K562 (cell line): ENCODE data around the gene OR51B2. TPM values are rescaled to one million over a fixed set of nuclear protein-coding genes. Genes with fewer than 3 reads are reported as not detected.

Source experiments
- POLR2B ChIP-seq: fragments of 450-650 bp; IDR thresholded peaks from 2 replicates; pipeline ENCODE4 v1.6.1; 2018; ENCODE audit warnings: low read depth; ENCODE audit not compliant: partially characterized antibody
- SAP30 ChIP-seq: fragments of 200-600 bp; sonication (generic); IDR thresholded peaks from 2 replicates; pipeline ENCODE4 v1.6.1; 2012; ENCODE audit warnings: borderline replicate concordance, low read depth, mild to moderate bottlenecking, moderate library complexity, low read length, control low read depth, inconsistent platforms; ENCODE audit not compliant: insufficient read depth, poor library complexity, severe bottlenecking
- ZNF224 ChIP-seq: sonication (generic); formaldehyde crosslinking; IDR thresholded peaks from 2 replicates; pipeline ENCODE4 v1.8.0; 2022; ENCODE audit warnings: mild to moderate bottlenecking, missing genetic modification reagents
- polyA plus RNA-seq, 8 experiments: library from polyadenylated mRNA; depleted of rRNA in 4 of 8; stranded (reverse) in 5 of 8; unstranded in 3 of 8; fragments of >200 nt; fragmentation: Nextera tagmentation in 2 of 8; fragmentation: Illumina TruSeq in 1 of 8; extraction: Ambion mirVana in 2 of 8; extraction: Trizol in 1 of 8; gene quantifications; 2 replicates each; pipeline versions ENCODE4 v1.2.1 to v1.2.3, GENCODE V29; 2011 to 2014; ENCODE audit warnings: inconsistent platforms in 1 of 8, missing spikeins in 1 of 8
- total RNA-seq, 7 experiments: library from RNA; depleted of rRNA in 6 of 7; stranded (reverse); fragments of >200 nt in 6 of 7; fragmentation: Illumina TruSeq in 2 of 7; extraction: Trizol in 2 of 7; gene quantifications; 2 replicates each; pipeline versions ENCODE4 v1.2.1 to v1.2.3, GENCODE V29; 2011 to 2021; ENCODE audit warnings: low replicate concordance in 1 of 7
- TF ChIP-seq, protein P1 (sequence below), 2 experiments: fragments of 450-650 bp; IDR thresholded peaks; 2 replicates each; pipeline ENCODE4 v1.6.1; 2016; ENCODE audit warnings: mild to moderate bottlenecking in 2 of 2, borderline replicate concordance in 1 of 2, low read depth in 1 of 2, moderate library complexity in 1 of 2
- TF ChIP-seq, protein P2 (sequence below): sonication (generic); formaldehyde crosslinking; IDR thresholded peaks from 2 replicates; pipeline ENCODE4 v1.8.0; 2022; ENCODE audit warnings: missing genetic modification reagents, mild to moderate bottlenecking, moderate library complexity, borderline replicate concordance

OR51B2 gene
- total and polyA plus RNA-seq, 9 of the 15 experiments (the other 6 are each of a cell fraction or from before 2014, with no cell fraction given) = 0.38 to 6.6 (median 4.0) TPM

DNA sequence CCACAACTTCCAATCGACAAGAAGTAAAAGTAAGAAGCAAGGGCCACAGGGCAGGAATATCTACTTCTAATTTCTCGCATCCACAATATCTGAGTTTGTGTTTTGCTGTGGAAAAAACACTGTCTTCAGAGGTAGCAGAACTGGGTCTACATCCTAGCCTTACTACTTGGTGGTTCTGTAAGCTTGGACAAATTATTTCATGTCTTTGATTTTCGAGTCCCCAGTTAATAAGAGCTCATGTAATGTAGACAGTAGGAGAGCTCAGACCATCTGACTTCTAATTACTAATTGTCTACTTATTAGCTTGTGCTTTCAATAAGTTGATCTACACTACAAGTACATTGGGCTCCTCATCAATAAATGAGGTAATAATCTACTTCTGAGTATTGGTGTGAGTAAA is 41.0 kb downstream of the OR51B2 start (continued):
- TF ChIP-seq, protein P1, sequence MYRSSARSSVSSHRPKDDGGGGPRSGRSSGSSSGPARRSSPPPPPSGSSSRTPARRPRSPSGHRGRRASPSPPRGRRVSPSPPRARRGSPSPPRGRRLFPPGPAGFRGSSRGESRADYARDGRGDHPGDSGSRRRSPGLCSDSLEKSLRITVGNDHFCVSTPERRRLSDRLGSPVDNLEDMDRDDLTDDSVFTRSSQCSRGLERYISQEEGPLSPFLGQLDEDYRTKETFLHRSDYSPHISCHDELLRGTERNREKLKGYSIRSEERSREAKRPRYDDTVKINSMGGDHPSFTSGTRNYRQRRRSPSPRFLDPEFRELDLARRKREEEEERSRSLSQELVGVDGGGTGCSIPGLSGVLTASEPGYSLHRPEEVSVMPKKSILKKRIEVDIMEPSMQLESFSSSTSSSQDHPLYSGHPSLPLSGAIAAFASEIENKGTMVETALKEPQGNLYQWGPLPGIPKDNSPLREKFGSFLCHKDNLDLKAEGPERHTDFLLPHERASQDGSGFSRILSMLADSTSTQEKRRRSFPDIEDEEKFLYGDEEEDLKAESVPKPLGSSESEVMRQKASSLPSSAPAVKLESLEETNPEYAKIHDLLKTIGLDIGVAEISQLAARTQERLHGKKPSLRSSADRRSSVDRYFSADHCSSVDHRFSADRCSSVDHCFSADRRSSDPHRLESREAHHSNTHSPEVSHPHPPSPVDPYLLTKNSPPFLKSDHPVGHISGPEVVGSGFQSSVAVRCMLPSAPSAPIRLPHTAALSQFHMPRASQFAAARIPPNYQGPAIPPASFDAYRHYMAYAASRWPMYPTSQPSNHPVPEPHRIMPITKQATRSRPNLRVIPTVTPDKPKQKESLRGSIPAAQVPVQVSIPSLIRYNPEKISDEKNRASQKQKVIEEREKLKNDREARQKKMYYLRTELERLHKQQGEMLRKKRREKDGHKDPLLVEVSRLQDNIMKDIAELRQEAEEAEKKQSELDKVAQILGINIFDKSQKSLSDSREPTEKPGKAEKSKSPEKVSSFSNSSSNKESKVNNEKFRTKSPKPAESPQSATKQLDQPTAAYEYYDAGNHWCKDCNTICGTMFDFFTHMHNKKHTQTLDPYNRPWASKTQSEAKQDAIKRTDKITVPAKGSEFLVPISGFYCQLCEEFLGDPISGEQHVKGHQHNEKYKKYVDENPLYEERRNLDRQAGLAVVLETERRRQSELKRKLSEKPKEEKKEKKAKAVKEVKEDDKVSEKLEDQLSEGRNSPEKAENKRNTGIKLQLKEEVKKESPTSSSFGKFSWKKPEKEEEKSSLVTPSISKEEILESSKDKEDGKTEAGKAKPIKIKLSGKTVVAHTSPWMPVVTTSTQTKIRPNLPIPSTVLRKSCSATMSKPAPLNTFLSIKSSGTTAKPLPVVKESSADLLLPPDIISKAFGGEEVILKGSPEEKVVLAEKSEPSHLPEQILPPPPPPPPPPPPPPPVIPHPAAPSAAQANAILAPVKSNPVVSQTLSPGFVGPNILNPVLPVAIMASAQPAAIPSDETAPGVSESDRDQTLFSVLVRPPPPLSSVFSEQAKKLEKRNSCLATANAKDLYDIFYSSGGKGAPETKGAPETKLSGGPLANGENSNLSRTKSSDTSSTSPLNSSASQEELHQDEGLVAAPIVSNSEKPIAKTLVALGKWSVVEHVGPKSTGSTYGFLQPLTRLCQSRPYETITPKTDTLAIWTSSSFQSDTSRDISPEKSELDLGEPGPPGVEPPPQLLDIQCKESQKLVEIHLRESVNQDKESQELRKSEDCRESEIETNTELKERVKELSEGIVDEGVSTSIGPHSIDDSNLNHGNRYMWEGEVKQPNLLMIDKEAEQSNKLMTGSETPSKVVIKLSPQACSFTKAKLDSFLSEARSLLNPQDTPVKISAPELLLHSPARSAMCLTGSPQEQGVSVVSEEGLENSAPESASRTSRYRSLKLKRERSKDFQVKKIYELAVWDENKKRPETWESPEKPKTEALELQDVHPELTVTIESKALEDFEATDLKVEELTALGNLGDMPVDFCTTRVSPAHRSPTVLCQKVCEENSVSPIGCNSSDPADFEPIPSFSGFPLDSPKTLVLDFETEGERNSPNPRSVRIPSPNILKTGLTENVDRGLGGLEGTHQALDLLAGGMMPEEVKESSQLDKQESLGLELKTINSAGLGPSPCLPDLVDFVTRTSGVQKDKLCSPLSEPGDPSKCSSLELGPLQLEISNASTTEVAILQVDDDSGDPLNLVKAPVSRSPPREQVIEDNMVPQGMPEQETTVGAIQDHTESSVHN (IDR thresholded peaks at IDR 0.05; ENCODE audit: borderline replicate concordance in 1 of 2, low read depth in 1 of 2) = no peak
- TF ChIP-seq ZNF224 (CRISPR knock-in tag) (no peak), POLR2B (no peak), SAP30 (no peak)
- TF ChIP-seq, protein P2, sequence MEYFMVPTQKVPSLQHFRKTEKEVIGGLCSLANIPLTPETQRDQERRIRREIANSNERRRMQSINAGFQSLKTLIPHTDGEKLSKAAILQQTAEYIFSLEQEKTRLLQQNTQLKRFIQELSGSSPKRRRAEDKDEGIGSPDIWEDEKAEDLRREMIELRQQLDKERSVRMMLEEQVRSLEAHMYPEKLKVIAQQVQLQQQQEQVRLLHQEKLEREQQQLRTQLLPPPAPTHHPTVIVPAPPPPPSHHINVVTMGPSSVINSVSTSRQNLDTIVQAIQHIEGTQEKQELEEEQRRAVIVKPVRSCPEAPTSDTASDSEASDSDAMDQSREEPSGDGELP (CRISPR knock-in tag) = no peak
